ENCODE data around the gene ABI3BP. TPM values are rescaled to one million over a fixed set of nuclear protein-coding genes. Genes with fewer than 3 reads are reported as not detected.

Gene ABI3BP
- polyA plus RNA-seq, 1 of the 3 experiments (the other 2 are of a cell fraction): 8.4 TPM

GRCh38 chr3:100726706-100727105, 266.5 kb downstream of the ABI3BP start:
- H3K36me3 ChIP-seq (replicated peaks in 1 of 2; ENCODE audit: control insufficient read depth in 1 of 2, insufficient read depth in 2 of 2, low read length in 1 of 2): peaks cover 82% of the 10 kb centered on the region in 2 experiments
- CTCF ChIA-PET: interaction anchor here (1.1 kb wide), 2 partner anchors 10 to 469 kb away, joined by 3 to 4 read pairs; no protein-coding TSS in a partner anchor
- no peak for TF ChIP-seq RXRA (IDR thresholded peaks at IDR 0.05; ENCODE audit: borderline replicate concordance, low read depth)
- TF ChIP-seq USF2 (IDR thresholded peaks at IDR 0.05; ENCODE audit: borderline replicate concordance, low read depth, low read length): no peak
- no peak for TF ChIP-seq FOXJ3 (CRISPR knock-in tag; IDR thresholded peaks at IDR 0.05)
- TF ChIP-seq ZBTB33 (IDR thresholded peaks at IDR 0.05; ENCODE audit: borderline replicate concordance, low read depth): no peak
- TF ChIP-seq, protein P1, sequence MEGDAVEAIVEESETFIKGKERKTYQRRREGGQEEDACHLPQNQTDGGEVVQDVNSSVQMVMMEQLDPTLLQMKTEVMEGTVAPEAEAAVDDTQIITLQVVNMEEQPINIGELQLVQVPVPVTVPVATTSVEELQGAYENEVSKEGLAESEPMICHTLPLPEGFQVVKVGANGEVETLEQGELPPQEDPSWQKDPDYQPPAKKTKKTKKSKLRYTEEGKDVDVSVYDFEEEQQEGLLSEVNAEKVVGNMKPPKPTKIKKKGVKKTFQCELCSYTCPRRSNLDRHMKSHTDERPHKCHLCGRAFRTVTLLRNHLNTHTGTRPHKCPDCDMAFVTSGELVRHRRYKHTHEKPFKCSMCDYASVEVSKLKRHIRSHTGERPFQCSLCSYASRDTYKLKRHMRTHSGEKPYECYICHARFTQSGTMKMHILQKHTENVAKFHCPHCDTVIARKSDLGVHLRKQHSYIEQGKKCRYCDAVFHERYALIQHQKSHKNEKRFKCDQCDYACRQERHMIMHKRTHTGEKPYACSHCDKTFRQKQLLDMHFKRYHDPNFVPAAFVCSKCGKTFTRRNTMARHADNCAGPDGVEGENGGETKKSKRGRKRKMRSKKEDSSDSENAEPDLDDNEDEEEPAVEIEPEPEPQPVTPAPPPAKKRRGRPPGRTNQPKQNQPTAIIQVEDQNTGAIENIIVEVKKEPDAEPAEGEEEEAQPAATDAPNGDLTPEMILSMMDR (IDR thresholded peaks at IDR 0.05): no peak
- no peak for TF ChIP-seq JUND (IDR thresholded peaks at IDR 0.05)
- TF ChIP-seq EZH2phosphoT487 (IDR thresholded peaks at IDR 0.05; ENCODE audit: borderline replicate concordance, low read depth): no peak
- no peak for TF ChIP-seq MEF2A (IDR thresholded peaks at IDR 0.05; ENCODE audit: borderline replicate concordance, low read depth)
- no peak for TF ChIP-seq TEAD4 (IDR thresholded peaks at IDR 0.05; ENCODE audit: borderline replicate concordance, insufficient read depth)
- TF ChIP-seq FOXM1 (IDR thresholded peaks at IDR 0.05; ENCODE audit: low read depth): no peak
- no peak for TF ChIP-seq EP300 (IDR thresholded peaks at IDR 0.05; ENCODE audit: borderline replicate concordance in 1 of 2, low read depth in 1 of 2, low read length in 1 of 2)
- no peak for TF ChIP-seq TAF1 (IDR thresholded peaks at IDR 0.05; ENCODE audit: borderline replicate concordance, low read depth, low read length)
- TF ChIP-seq GABPA (IDR thresholded peaks at IDR 0.05; ENCODE audit: low read depth): no peak
- no peak for TF ChIP-seq ELF1 (IDR thresholded peaks at IDR 0.05)
- no peak for TF ChIP-seq MAX (IDR thresholded peaks at IDR 0.05; ENCODE audit: low read depth)

More at GRCh38 chr3:100726706-100727105, 266.5 kb downstream of the ABI3BP start:
- Histone ChIP-seq H3K9me3 (no peaks in the 10 kb centered on the region), H3K4me3 (ENCODE audit: low read depth in 2 of 2, low read length in 1 of 2) (no peak overlapping the region), H4K20me1 (ENCODE audit: insufficient read depth) (peaks cover 36% of the 10 kb centered on the region), H3K4me2 (no peak overlapping the region), H3F3A (replicated peaks; ENCODE audit: insufficient read depth) (peaks cover 27% of the 10 kb centered on the region), H3K27me3 (ENCODE audit: insufficient read depth) (no peaks in the 10 kb centered on the region), H3K9ac (no peak overlapping the region), H3K27ac (ENCODE audit: low read depth in 2 of 2, low read length in 1 of 2) (0 out of 4 replicates have a peak overlapping the region, but pooled peaks of 1 of the 2 experiments have one; percentile 2), H3K9me2 (no peaks in the 10 kb centered on the region), H3K79me2 (ENCODE audit: insufficient read depth) (peaks cover 88% of the 10 kb centered on the region), H2AFZ (ENCODE audit: low read depth) (no peak overlapping the region), H3K4me1 (ENCODE audit: control insufficient read depth in 1 of 2, insufficient read depth in 2 of 2, low read depth in 1 of 2, low read length in 1 of 2) (peaks cover 0 to 3% of the 10 kb centered on the region in 2 experiments; a peak in 2 of 4 replicates)
- WGBS (ENCODE audit: low lambda C conversion rate): 100% methylated on average over 1 of the region's 1 CpG
- no peak for DNase-seq
- POLR2A ChIA-PET: no interaction called here
